PC-3 (cell line): ENCODE measurements around the gene ATG5.

Experiments
- EZH2 ChIP-seq: fragments of 300-600 bp; sonication (generic); IDR thresholded peaks from one replicate; pipeline ENCODE4 v1.6.1; 2017; ENCODE audit warnings: antibody characterized with exemption, mild to moderate bottlenecking, low read length; ENCODE audit not compliant: unreplicated experiment
- EZH2phosphoT487 ChIP-seq: fragments of 300-600 bp; sonication (generic); IDR thresholded peaks from 2 replicates; pipeline ENCODE4 v1.6.1; 2018; ENCODE audit warnings: mild to moderate bottlenecking, antibody characterized with exemption, low read length, borderline replicate concordance
- TF ChIP-seq, protein P1 (sequence below): fragments of 300-600 bp; sonication (generic); conservative IDR thresholded peaks from 2 replicates; pipeline ENCODE4 v1.5.1; 2017; ENCODE audit warnings: antibody characterized with exemption, low read depth, mild to moderate bottlenecking, low read length

DNA sequence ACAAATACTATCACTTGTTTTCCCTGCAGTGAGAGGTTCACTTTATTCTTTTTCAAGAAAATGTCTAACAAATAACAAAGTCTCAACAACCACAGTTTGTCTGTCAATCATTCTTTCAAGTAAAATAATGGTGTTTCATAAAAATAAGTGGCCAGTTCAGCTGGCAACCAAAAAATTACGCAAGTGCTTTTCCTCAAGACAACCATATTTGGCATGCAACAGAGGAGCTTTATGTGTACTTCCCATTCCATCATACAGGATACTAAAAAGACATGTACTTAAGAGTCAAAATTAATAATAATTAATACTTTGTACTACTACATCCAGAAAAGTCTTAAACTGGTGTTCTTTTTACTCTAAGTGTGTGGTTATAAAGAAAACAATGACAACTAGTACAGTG is 34.6 kb downstream of the ATG5 start:
- TF ChIP-seq, protein P1, sequence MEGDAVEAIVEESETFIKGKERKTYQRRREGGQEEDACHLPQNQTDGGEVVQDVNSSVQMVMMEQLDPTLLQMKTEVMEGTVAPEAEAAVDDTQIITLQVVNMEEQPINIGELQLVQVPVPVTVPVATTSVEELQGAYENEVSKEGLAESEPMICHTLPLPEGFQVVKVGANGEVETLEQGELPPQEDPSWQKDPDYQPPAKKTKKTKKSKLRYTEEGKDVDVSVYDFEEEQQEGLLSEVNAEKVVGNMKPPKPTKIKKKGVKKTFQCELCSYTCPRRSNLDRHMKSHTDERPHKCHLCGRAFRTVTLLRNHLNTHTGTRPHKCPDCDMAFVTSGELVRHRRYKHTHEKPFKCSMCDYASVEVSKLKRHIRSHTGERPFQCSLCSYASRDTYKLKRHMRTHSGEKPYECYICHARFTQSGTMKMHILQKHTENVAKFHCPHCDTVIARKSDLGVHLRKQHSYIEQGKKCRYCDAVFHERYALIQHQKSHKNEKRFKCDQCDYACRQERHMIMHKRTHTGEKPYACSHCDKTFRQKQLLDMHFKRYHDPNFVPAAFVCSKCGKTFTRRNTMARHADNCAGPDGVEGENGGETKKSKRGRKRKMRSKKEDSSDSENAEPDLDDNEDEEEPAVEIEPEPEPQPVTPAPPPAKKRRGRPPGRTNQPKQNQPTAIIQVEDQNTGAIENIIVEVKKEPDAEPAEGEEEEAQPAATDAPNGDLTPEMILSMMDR, result no peak
- no peak for TF ChIP-seq EZH2phosphoT487
- TF ChIP-seq EZH2, result no peak
